MCF 10A (cell line): ENCODE data around the gene SIRT7. TPM values are rescaled to one million over a fixed set of nuclear protein-coding genes. Genes with fewer than 3 reads are reported as not detected.

Source experiments
- BruUV-seq: library from RNA; stranded (reverse); fragments of 400-500 nt; replicated peaks from 2 replicates; lab custom pipeline; 2021; lab: Mats Ljungman, UMichigan
- CTCF ChIA-PET: fragments of 300-600 bp; sonication (Branson Sonifier 250); formaldehyde crosslinking; extraction: SDS; loops from one replicate; lab custom pipeline; 2021; ENCODE audit warnings: antibody characterized with exemption, inconsistent platforms; lab: Yijun Ruan, JAX
- POLR2A ChIA-PET: fragments of 300-600, 350-650 bp; sonication (Branson Sonifier 250); formaldehyde crosslinking; extraction: SDS; loops from one replicate; lab custom pipeline; 2020; ENCODE audit warnings: antibody characterized with exemption, inconsistent platforms; lab: Yijun Ruan, JAX
- DNase-seq: peaks from one replicate; pipeline ENCODE4 v3.0.0-alpha.2; 2018; ENCODE audit not compliant: unreplicated experiment
- H3K27ac Mint-ChIP-seq: one replicate; pipeline ENCODE4 v1.8.0; 2022; ENCODE audit warnings: mild to moderate bottlenecking, low read depth, mixed read lengths; ENCODE audit not compliant: unreplicated experiment
- H3K27me3 Mint-ChIP-seq: one replicate; pipeline ENCODE4 v1.8.0; 2022; ENCODE audit warnings: mixed read lengths; ENCODE audit not compliant: insufficient read depth, unreplicated experiment
- H3K36me3 Mint-ChIP-seq: one replicate; pipeline ENCODE4 v1.8.0; 2022; ENCODE audit warnings: mild to moderate bottlenecking, moderate library complexity, mixed read lengths; ENCODE audit not compliant: insufficient read depth, unreplicated experiment
- H3K4me1 Mint-ChIP-seq: one replicate; pipeline ENCODE4 v1.8.0; 2022; ENCODE audit warnings: mixed read lengths; ENCODE audit not compliant: insufficient read depth, unreplicated experiment
- H3K4me3 Mint-ChIP-seq: one replicate; pipeline ENCODE4 v1.8.0; 2022; ENCODE audit warnings: mild to moderate bottlenecking, moderate library complexity, mixed read lengths; ENCODE audit not compliant: unreplicated experiment
- H3K9me3 Mint-ChIP-seq: one replicate; pipeline ENCODE4 v1.8.0; 2022; ENCODE audit warnings: mixed read lengths; ENCODE audit not compliant: unreplicated experiment
- CTCF ChIP-seq: fragments of 200-600 bp; IDR thresholded peaks from one replicate; pipeline ENCODE4 v1.8.0; 2022; ENCODE audit warnings: antibody characterized with exemption, mild to moderate bottlenecking; ENCODE audit not compliant: unreplicated experiment
- intact Hi-C: fragments of 100-400 bp; cut with micrococcal nuclease; formaldehyde crosslinking; loops from 2 replicates; pipeline ENCODE4 v1.14.1; 2022
- total RNA-seq: library from RNA; stranded (reverse); gene quantifications from 2 replicates; pipeline ENCODE4 v1.2.3, GENCODE V29; 2022

The SIRT7 gene
- total RNA-seq, 1 experiment from 2014 or later: 36.6 TPM

- Mint-ChIP-seq H3K36me3 (peaks cover 30% of the 10 kb centered on the region), H3K27ac (no peak overlapping the region), H3K27me3 (no peaks in the 10 kb centered on the region), H3K4me3 (no peak overlapping the region), H3K4me1 (peaks cover 20% of the 10 kb centered on the region), H3K9me3 (no peaks in the 10 kb centered on the region)
- intact Hi-C loops: no loop called here
- TF ChIP-seq CTCF: no peak
- no peak for DNase-seq
- CTCF ChIA-PET: no interaction called here
- POLR2A ChIA-PET: interaction anchor here (1.2 kb wide), 1 partner anchor 42 kb away, joined by 3 read pairs; no protein-coding TSS in a partner anchor
- BruUV-seq: no TSS peak
These were observed 9.2 kb downstream of the SIRT7 start for GRCh38 chr17:81908793-81909192.

- intact Hi-C loops: no loop called here
- H3K27me3 Mint-ChIP-seq: no peaks in the 10 kb centered on the region
These were observed 10.5 kb downstream of the SIRT7 start for GRCh38 chr17:81907219-81908145.

GRCh38 chr17:81906476-81907218, 11.3 kb downstream of the SIRT7 start:
- no TSS peak for BruUV-seq
- Mint-ChIP-seq H3K27ac (no peak overlapping the region), H3K36me3 (peaks cover 15% of the 10 kb centered on the region), H3K4me1 (no peaks in the 10 kb centered on the region), H3K4me3 (no peak overlapping the region), H3K27me3 (no peaks in the 10 kb centered on the region), H3K9me3 (no peaks in the 10 kb centered on the region)
- ChIA-PET CTCF (no interaction called here), POLR2A (interaction anchor here (0.6 to 1.2 kb wide), 2 partner anchors 14 to 403 kb away, joined by 3 to 6 read pairs; no protein-coding TSS in a partner anchor)
- DNase-seq: no peak
- TF ChIP-seq CTCF: no peak
- intact Hi-C loops: no loop called here

More at GRCh38 chr17:81907219-81908145, 10.5 kb downstream of the SIRT7 start:
- Mint-ChIP-seq H3K9me3 (no peaks in the 10 kb centered on the region), H3K4me3 (no peak overlapping the region), H3K36me3 (peaks cover 23% of the 10 kb centered on the region), H3K27ac (no peak overlapping the region), H3K4me1 (peaks cover 8% of the 10 kb centered on the region)
- TF ChIP-seq CTCF: no peak
- no peak for DNase-seq
- CTCF ChIA-PET: no interaction called here
- no TSS peak for BruUV-seq
- POLR2A ChIA-PET: interaction anchor here (0.6 to 0.7 kb wide), 2 partner anchors 17 to 402 kb away, joined by 3 read pairs; no protein-coding TSS in a partner anchor

GRCh38 chr17:81905993-81906392, 12.0 kb downstream of the SIRT7 start:
- Mint-ChIP-seq H3K36me3 (peaks cover 17% of the 10 kb centered on the region), H3K27me3 (no peaks in the 10 kb centered on the region), H3K27ac (no peak overlapping the region), H3K4me1 (peaks cover 3% of the 10 kb centered on the region), H3K9me3 (no peaks in the 10 kb centered on the region), H3K4me3 (no peak overlapping the region)
- DNase-seq: no peak
- no peak for TF ChIP-seq CTCF
- intact Hi-C loops: no loop called here
- ChIA-PET POLR2A (interaction anchor here (0.6 to 1.2 kb wide), 3 partner anchors 8 to 14 kb away, joined by 3 to 6 read pairs (median 6); no protein-coding TSS in a partner anchor), CTCF (no interaction called here)
- BruUV-seq: no TSS peak
